H9 (cell line): Measurements from ENCODE around the gene NEK6. TPM values are rescaled to one million over a fixed set of nuclear protein-coding genes. Genes with fewer than 3 reads are reported as not detected.

ENCODE experiments used
- DNase-seq: peaks from one replicate; pipeline ENCODE4 v3.0.0-alpha.2; 2017
- H2AFZ ChIP-seq: one replicate; pipeline ENCODE4 v1.6.1; 2013; ENCODE audit warnings: mild to moderate bottlenecking, low read length, control low read depth, moderate library complexity
- H2AK5ac ChIP-seq: 2 replicates; pipeline ENCODE4 v1.6.1; 2013; ENCODE audit warnings: low read length, control low read depth, mixed read lengths; ENCODE audit not compliant: insufficient read length
- H2BK120ac ChIP-seq: one replicate; pipeline ENCODE4 v1.6.1; 2013; ENCODE audit warnings: low read depth, mild to moderate bottlenecking, low read length, control low read depth, inconsistent platforms; ENCODE audit not compliant: poor library complexity, severe bottlenecking
- H2BK12ac ChIP-seq: 2 replicates; pipeline ENCODE4 v1.6.1; 2013; ENCODE audit warnings: low read length, control low read depth, mixed read lengths, low read depth; ENCODE audit not compliant: insufficient read length
- H2BK15ac ChIP-seq: 2 replicates; pipeline ENCODE4 v1.6.1; 2013; ENCODE audit warnings: low read depth, low read length, control low read depth
- H2BK20ac ChIP-seq: one replicate; pipeline ENCODE4 v1.6.1; 2013; ENCODE audit warnings: low read depth, mild to moderate bottlenecking, low read length, control low read depth, inconsistent platforms; ENCODE audit not compliant: poor library complexity, severe bottlenecking
- H2BK5ac ChIP-seq: 2 replicates; pipeline ENCODE4 v1.6.1; 2013; ENCODE audit warnings: low read length, control low read depth, mixed read lengths; ENCODE audit not compliant: insufficient read length
- H3K14ac ChIP-seq: 2 replicates; pipeline ENCODE4 v1.6.1; 2013; ENCODE audit warnings: low read length, control low read depth; ENCODE audit not compliant: insufficient read depth
- H3K18ac ChIP-seq: 2 replicates; pipeline ENCODE4 v1.6.1; 2013; ENCODE audit warnings: low read depth, mild to moderate bottlenecking, mixed read lengths, low read length, control low read depth; ENCODE audit not compliant: insufficient read length
- H3K23ac ChIP-seq: 2 replicates; pipeline ENCODE4 v1.6.1; 2013; ENCODE audit warnings: low read length, control low read depth, mixed read lengths, low read depth; ENCODE audit not compliant: insufficient read length
- H3K23me2 ChIP-seq: 2 replicates; pipeline ENCODE4 v1.6.1; 2013; ENCODE audit warnings: low read depth, mild to moderate bottlenecking, mixed read lengths, low read length, control low read depth; ENCODE audit not compliant: insufficient read length, poor library complexity, severe bottlenecking
- H3K27ac ChIP-seq: 2 replicates; pipeline ENCODE4 v1.5.1; 2013; ENCODE audit warnings: low read length, control low read depth, mixed read lengths, low read depth; ENCODE audit not compliant: insufficient read length
- H3K27me3 ChIP-seq: 2 replicates; pipeline ENCODE4 v1.6.1; 2013; ENCODE audit warnings: low read length, control low read depth, inconsistent platforms; ENCODE audit not compliant: insufficient read depth
- H3K4ac ChIP-seq: 2 replicates; pipeline ENCODE4 v1.6.1; 2013; ENCODE audit warnings: low read depth, mild to moderate bottlenecking, control low read depth, inconsistent platforms, low read length, moderate library complexity
- H3K4me1 ChIP-seq: 2 replicates; pipeline ENCODE4 v1.6.1; 2013; ENCODE audit warnings: low read length, control low read depth, inconsistent platforms; ENCODE audit not compliant: insufficient read depth
- H3K4me2 ChIP-seq: 2 replicates; pipeline ENCODE4 v1.6.1; 2013; ENCODE audit warnings: low read length, control low read depth, mixed read lengths; ENCODE audit not compliant: insufficient read length, insufficient read depth
- H3K56ac ChIP-seq: 2 replicates; pipeline ENCODE4 v1.6.1; 2013; ENCODE audit warnings: low read depth, mild to moderate bottlenecking, mixed read lengths, low read length, control low read depth; ENCODE audit not compliant: insufficient read length
- H3K79me1 ChIP-seq: 2 replicates; pipeline ENCODE4 v1.6.1; 2013; ENCODE audit warnings: low read depth, mild to moderate bottlenecking, moderate library complexity, low read length, control low read depth, inconsistent platforms; ENCODE audit not compliant: insufficient read depth, poor library complexity, severe bottlenecking
- H3K79me2 ChIP-seq: 2 replicates; pipeline ENCODE4 v1.6.1; 2013; ENCODE audit warnings: low read length, control low read depth, inconsistent platforms; ENCODE audit not compliant: insufficient read depth
- H3K9ac ChIP-seq: 2 replicates; pipeline ENCODE4 v1.6.1; 2013; ENCODE audit warnings: low read length, control low read depth, mixed read lengths; ENCODE audit not compliant: insufficient read length; ENCODE audit errors: extremely low read depth
- H3K9me3 ChIP-seq: one replicate; pipeline ENCODE4 v1.6.1; 2013; ENCODE audit warnings: low read depth, low read length, inconsistent platforms; ENCODE audit not compliant: control insufficient read depth
- H3T11ph ChIP-seq: one replicate; pipeline ENCODE4 v1.6.1; 2013; ENCODE audit warnings: mild to moderate bottlenecking, low read length, control low read depth, inconsistent platforms
- H4K20me1 ChIP-seq: one replicate; pipeline ENCODE4 v1.6.1; 2013; ENCODE audit not compliant: control insufficient read depth, insufficient read length, insufficient read depth
- H4K5ac ChIP-seq: 2 replicates; pipeline ENCODE4 v1.6.1; 2013; ENCODE audit warnings: low read depth, mild to moderate bottlenecking, mixed read lengths, low read length, control low read depth; ENCODE audit not compliant: insufficient read length
- H4K8ac ChIP-seq: replicated peaks from 2 replicates; pipeline ENCODE4 v1.6.1; 2013; ENCODE audit warnings: low read length, control low read depth, mixed read lengths, low read depth; ENCODE audit not compliant: insufficient read length
- H4K91ac ChIP-seq: 2 replicates; pipeline ENCODE4 v1.6.1; 2013; ENCODE audit warnings: low read depth, mild to moderate bottlenecking, moderate library complexity, mixed read lengths, low read length, control low read depth; ENCODE audit not compliant: insufficient read length
- H3K27ac Mint-ChIP-seq, 3 experiments: 2 replicates in 2 of 3; 3 replicates in 1 of 3; pipeline ENCODE4 v1.8.0; 2020 to 2021; ENCODE audit warnings: mixed read lengths in 3 of 3, mild to moderate bottlenecking in 1 of 3, moderate library complexity in 1 of 3
- H3K27me3 Mint-ChIP-seq: 2 replicates; pipeline ENCODE4 v1.8.0; 2021; ENCODE audit warnings: low read depth, mild to moderate bottlenecking, moderate library complexity, mixed read lengths
- H3K36me3 Mint-ChIP-seq, 3 experiments: 2 replicates in 2 of 3; 3 replicates in 1 of 3; pipeline ENCODE4 v1.8.0; 2020 to 2021; ENCODE audit warnings: low read depth in 3 of 3, mixed read lengths in 3 of 3; ENCODE audit not compliant: insufficient read depth in 1 of 3
- H3K4me1 Mint-ChIP-seq, 2 experiments: 2 replicates each; pipeline ENCODE4 v1.8.0; 2020; ENCODE audit warnings: mixed read lengths in 2 of 2
- H3K4me3 Mint-ChIP-seq, 2 experiments: 2 replicates in 1 of 2; 3 replicates in 1 of 2; pipeline ENCODE4 v1.8.0; 2020 to 2021; ENCODE audit warnings: mild to moderate bottlenecking in 2 of 2, mixed read lengths in 2 of 2, moderate library complexity in 1 of 2
- H3K9me3 Mint-ChIP-seq, 2 experiments: 2 replicates in 1 of 2; 3 replicates in 1 of 2; pipeline ENCODE4 v1.8.0; 2020; ENCODE audit warnings: mild to moderate bottlenecking in 2 of 2, mixed read lengths in 2 of 2, moderate library complexity in 1 of 2
- CTCF ChIP-seq: fragments of 200-600 bp; sonication (generic); conservative IDR thresholded peaks from 3 replicates; pipeline ENCODE4 v1.8.0; 2021; ENCODE audit warnings: antibody characterized with exemption, mild to moderate bottlenecking
- WGBS: extraction: QIAGEN DNeasy Blood & Tissue Kit; methylation state at CpG from one replicate; pipeline ENCODE4 v1.1.7; 2013; ENCODE audit warnings: missing lambda C conversion rate, low lambda C conversion rate, mixed read lengths; ENCODE audit not compliant: insufficient read length; ENCODE audit errors: extremely low coverage; 5-methylcytosine and 5-hydroxymethylcytosine counted together
- total RNA-seq: library from RNA; stranded (reverse); gene quantifications from 2 replicates; pipeline ENCODE4 v1.2.1, GENCODE V29; 2021

Gene NEK6
- total RNA-seq, 1 experiment from 2014 or later = 14.3 TPM

GRCh38 chr9:124307379-124308030, 49.8 kb downstream of the NEK6 start:
- WGBS = no CpG with 5 or more reads among the region's 24 CpGs
- H3K23me2 ChIP-seq = no peaks in the 10 kb centered on the region
- H3K9me3 Mint-ChIP-seq = no peaks in the 10 kb centered on the region
- no peak overlapping the region for H3K56ac ChIP-seq
- H4K20me1 ChIP-seq = no peaks in the 10 kb centered on the region
- no peak overlapping the region for H3K4me2 ChIP-seq
- H3K4me3 Mint-ChIP-seq = no peak overlapping the region
- no peak overlapping the region; the same call in 1 of the 2 replicates for H3K14ac ChIP-seq
- no peak overlapping the region for H4K5ac ChIP-seq
- H3K4me1 Mint-ChIP-seq = peaks cover 0 to 4% of the 10 kb centered on the region in 2 experiments; a peak in 1 of 4 replicates
- no peaks in the 10 kb centered on the region for H3K4me1 ChIP-seq
- H3K27ac ChIP-seq = no peak overlapping the region
- no peak overlapping the region for H3K9ac ChIP-seq
- no peak overlapping the region for H2BK5ac ChIP-seq
- H3K79me2 ChIP-seq = no peaks in the 10 kb centered on the region
- no peak overlapping the region for H2BK20ac ChIP-seq
- no peak overlapping the region for H2AK5ac ChIP-seq
- H3K36me3 Mint-ChIP-seq = 0 out of 7 replicates have a peak, but pooled peaks cover 0 to 2% (median 2%) of the 10 kb centered on the region in 3 experiments
- H2BK120ac ChIP-seq = no peak overlapping the region
- H4K8ac ChIP-seq = peak overlapping the region; percentile 14
- H3K27me3 Mint-ChIP-seq = no peaks in the 10 kb centered on the region
- no peaks in the 10 kb centered on the region for H3K27me3 ChIP-seq
- TF ChIP-seq CTCF = no peak
- no peak overlapping the region for H2AFZ ChIP-seq
- no peak for DNase-seq
- H2BK15ac ChIP-seq = no peak overlapping the region
- H2BK12ac ChIP-seq = no peak overlapping the region
- no peak overlapping the region for H4K91ac ChIP-seq
- H3K27ac Mint-ChIP-seq = no peak overlapping the region
- no peak overlapping the region for H3K18ac ChIP-seq
- H3K23ac ChIP-seq = no peak overlapping the region
- H3K9me3 ChIP-seq = no peaks in the 10 kb centered on the region
- H3K79me1 ChIP-seq = no peaks in the 10 kb centered on the region
- no peak overlapping the region for H3K4ac ChIP-seq
- H3T11ph ChIP-seq = no peak overlapping the region
